ENCODE data around the gene CHRNA5. TPM values are rescaled to one million over a fixed set of nuclear protein-coding genes. Genes with fewer than 3 reads are reported as not detected.
"Not testable (repeated sequence)": the region's sequence is repeated elsewhere in the genome, so short reads cannot be mapped to it uniquely, and the experiment has no call there.

Gene CHRNA5
- polyA plus RNA-seq (2013, experiment 1 of 2): 9.4 TPM
- 6.7 TPM for polyA plus RNA-seq (2013, experiment 2 of 2)

- H3K27ac ChIP-seq (ENCODE audit: low read depth, low read length, severe bottlenecking): peak within 1 kb of the TSS; percentile 39
- 0 to 1% methylated on average over 45 to 55 of the region's 75 CpGs for WGBS, 2 experiments (ENCODE audit: insufficient coverage in 2 of 2)
- H3K4me1 ChIP-seq (ENCODE audit: control insufficient read depth, insufficient read depth, low read length, poor library complexity, severe bottlenecking): no peaks in the 10 kb centered on the region
- no peaks in the 10 kb centered on the region for H3K9me3 ChIP-seq (ENCODE audit: control insufficient read depth, low read length)
- H3K36me3 ChIP-seq (ENCODE audit: control insufficient read depth, insufficient read depth, low read length): no peaks in the 10 kb centered on the region
- peak within 1 kb of the TSS; percentile 66 for H3K4me3 ChIP-seq (ENCODE audit: extremely low read depth, insufficient read depth, low read length, poor library complexity, severe bottlenecking)
These were observed at the start of gene CHRNA5 for GRCh38 chr15:78565097-78565950. Gene CHRNA5, plus strand, starts transcription at chr15:78565520. Its CDS starts 200 bp downstream, at chr15:78565720.

- WGBS, 2 experiments (ENCODE audit: insufficient coverage in 2 of 2): 100% methylated on average over 1 of the region's 3 CpGs; no CpG with 5 or more reads in 1 of the 2 experiments
- not testable (repeated sequence) for H3K4me3 ChIP-seq (ENCODE audit: extremely low read depth, insufficient read depth, low read length, poor library complexity, severe bottlenecking); H3K27ac ChIP-seq (ENCODE audit: low read depth, low read length, severe bottlenecking); H3K4me1 ChIP-seq (ENCODE audit: control insufficient read depth, insufficient read depth, low read length, poor library complexity, severe bottlenecking); H3K36me3 ChIP-seq (ENCODE audit: control insufficient read depth, insufficient read depth, low read length); H3K9me3 ChIP-seq (ENCODE audit: control insufficient read depth, low read length)
These were observed 45.3 kb upstream of the CHRNA5 start for GRCh38 chr15:78520035-78520434.

DNA sequence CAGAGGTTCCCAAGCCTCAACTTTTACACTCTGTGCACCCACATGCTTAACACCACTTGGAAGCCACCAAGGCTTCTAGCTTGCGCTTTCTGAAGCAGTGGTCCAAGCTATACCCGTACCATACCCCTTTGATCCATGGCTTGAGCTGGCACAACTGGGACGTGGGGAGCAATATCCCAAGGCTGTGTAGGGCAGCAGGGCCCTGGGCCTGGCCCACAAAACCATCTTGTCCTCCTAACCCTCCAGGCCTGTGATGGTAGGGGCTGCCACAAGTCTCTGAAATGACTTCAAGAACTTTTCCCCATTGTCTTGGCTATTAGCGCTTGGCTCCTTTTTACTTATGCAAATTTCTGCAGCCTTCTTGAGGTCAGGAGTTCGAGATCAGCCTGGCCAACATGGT is 41.1 kb upstream of the CHRNA5 start:
- WGBS, 2 experiments (ENCODE audit: insufficient coverage in 2 of 2): 88 to 90% methylated on average over 2 of the region's 5 CpGs
- H3K4me1 ChIP-seq (ENCODE audit: control insufficient read depth, insufficient read depth, low read length, poor library complexity, severe bottlenecking): no peaks in the 10 kb centered on the region
- H3K9me3 ChIP-seq (ENCODE audit: control insufficient read depth, low read length): peaks cover 7% of the 10 kb centered on the region
- no peaks in the 10 kb centered on the region for H3K36me3 ChIP-seq (ENCODE audit: control insufficient read depth, insufficient read depth, low read length)
- no peak overlapping the region for H3K27ac ChIP-seq (ENCODE audit: low read depth, low read length, severe bottlenecking)
- no peak overlapping the region for H3K4me3 ChIP-seq (ENCODE audit: extremely low read depth, insufficient read depth, low read length, poor library complexity, severe bottlenecking)

DNA sequence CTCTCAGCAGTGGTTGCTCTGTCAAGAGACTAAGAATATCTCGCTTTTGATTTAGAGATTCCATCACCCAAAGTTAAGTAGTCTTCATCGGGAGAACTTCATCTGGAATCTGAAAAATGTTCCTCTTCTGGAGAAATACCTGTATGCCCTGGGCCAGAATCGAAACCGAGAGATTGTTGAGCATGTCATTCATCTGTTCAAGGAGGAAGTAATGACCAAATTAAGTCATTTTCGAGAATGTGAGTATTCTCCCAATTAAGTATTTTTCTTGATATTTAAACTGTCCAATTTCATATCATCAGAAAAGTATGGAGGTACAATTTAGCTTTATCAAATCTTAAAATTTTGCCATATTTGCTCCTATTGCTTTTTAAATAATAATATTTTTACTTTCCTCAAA is 38.0 kb upstream of the CHRNA5 start:
- Histone ChIP-seq H3K9me3 (ENCODE audit: control insufficient read depth, low read length) (peaks cover 7% of the 10 kb centered on the region), H3K4me1 (ENCODE audit: control insufficient read depth, insufficient read depth, low read length, poor library complexity, severe bottlenecking) (no peaks in the 10 kb centered on the region), H3K27ac (ENCODE audit: low read depth, low read length, severe bottlenecking) (no peak overlapping the region), H3K36me3 (ENCODE audit: control insufficient read depth, insufficient read depth, low read length) (no peaks in the 10 kb centered on the region), H3K4me3 (ENCODE audit: extremely low read depth, insufficient read depth, low read length, poor library complexity, severe bottlenecking) (no peak overlapping the region)
- WGBS, 2 experiments (ENCODE audit: insufficient coverage in 2 of 2): 88 to 92% methylated on average over 4 of the region's 5 CpGs

- H3K27ac ChIP-seq (ENCODE audit: low read depth, low read length, severe bottlenecking): no peak overlapping the region
- H3K36me3 ChIP-seq (ENCODE audit: control insufficient read depth, insufficient read depth, low read length): no peaks in the 10 kb centered on the region
- H3K4me3 ChIP-seq (ENCODE audit: extremely low read depth, insufficient read depth, low read length, poor library complexity, severe bottlenecking): no peak overlapping the region
- no peaks in the 10 kb centered on the region for H3K4me1 ChIP-seq (ENCODE audit: control insufficient read depth, insufficient read depth, low read length, poor library complexity, severe bottlenecking)
- no peaks in the 10 kb centered on the region for H3K9me3 ChIP-seq (ENCODE audit: control insufficient read depth, low read length)
- WGBS, 2 experiments (ENCODE audit: insufficient coverage in 2 of 2): 57 to 71% methylated on average over 1 to 2 of the region's 2 CpGs
These were observed 32.0 kb upstream of the CHRNA5 start for GRCh38 chr15:78533331-78533730.

DNA sequence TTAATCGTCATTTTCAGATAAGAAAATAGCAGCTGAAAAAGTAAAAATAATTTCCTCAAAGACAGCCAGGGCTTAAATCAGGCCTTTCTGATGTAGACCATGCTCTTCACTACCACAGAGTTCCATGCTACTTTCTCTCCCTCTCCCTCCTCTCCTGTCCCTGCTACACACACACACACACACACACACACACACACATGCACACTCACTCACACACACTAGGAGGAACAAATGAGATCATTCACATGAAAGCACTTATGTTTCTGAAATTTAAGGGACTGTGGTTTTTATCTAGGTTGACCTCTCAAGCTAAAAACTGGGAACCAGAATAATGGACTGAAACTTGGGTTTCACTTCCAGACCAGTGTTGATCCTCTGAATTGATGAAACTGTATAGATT is 29.2 kb upstream of the CHRNA5 start:
- Histone ChIP-seq H3K27ac (ENCODE audit: low read depth, low read length, severe bottlenecking) (no peak overlapping the region), H3K9me3 (ENCODE audit: control insufficient read depth, low read length) (no peaks in the 10 kb centered on the region), H3K4me3 (ENCODE audit: extremely low read depth, insufficient read depth, low read length, poor library complexity, severe bottlenecking) (no peak overlapping the region), H3K36me3 (ENCODE audit: control insufficient read depth, insufficient read depth, low read length) (no peaks in the 10 kb centered on the region), H3K4me1 (ENCODE audit: control insufficient read depth, insufficient read depth, low read length, poor library complexity, severe bottlenecking) (no peaks in the 10 kb centered on the region)
- no CpG with 5 or more reads among the region's 1 CpG for WGBS, 2 experiments (ENCODE audit: insufficient coverage in 2 of 2)

DNA sequence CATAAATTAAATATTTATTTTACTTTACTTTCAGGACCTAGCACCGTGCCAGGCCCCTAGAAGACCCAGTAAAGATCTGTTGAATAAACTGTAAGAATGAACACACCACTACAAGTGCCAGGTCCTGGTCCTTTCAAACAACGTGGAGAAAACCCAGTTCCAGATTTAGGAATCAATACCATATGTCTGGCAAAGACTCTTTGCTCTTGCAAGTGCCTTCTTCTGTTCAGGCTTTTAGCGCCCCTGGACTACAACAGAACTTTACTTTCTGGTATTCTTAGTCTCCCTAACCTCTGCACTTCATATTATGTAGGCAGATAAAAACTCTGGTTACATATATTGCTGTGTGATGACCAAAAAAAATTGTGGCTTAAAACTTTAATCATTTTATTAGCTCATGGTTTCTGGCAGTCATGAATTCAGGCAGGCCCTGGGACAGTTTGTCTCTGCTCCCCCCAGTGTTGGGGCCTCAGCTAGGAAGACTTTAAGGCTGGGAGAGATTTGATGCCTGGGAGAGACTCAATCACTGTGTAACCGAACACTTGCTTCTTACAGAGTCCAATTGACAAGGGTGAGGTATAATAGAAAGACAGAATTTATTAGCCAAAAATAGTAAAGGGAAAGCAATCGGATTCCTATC is 27.9 kb upstream of the CHRNA5 start:
- H3K36me3 ChIP-seq (ENCODE audit: control insufficient read depth, insufficient read depth, low read length): peaks cover 6% of the 10 kb centered on the region
- H3K4me3 ChIP-seq (ENCODE audit: extremely low read depth, insufficient read depth, low read length, poor library complexity, severe bottlenecking): no peak overlapping the region
- H3K27ac ChIP-seq (ENCODE audit: low read depth, low read length, severe bottlenecking): no peak overlapping the region
- no peaks in the 10 kb centered on the region for H3K9me3 ChIP-seq (ENCODE audit: control insufficient read depth, low read length)
- peaks cover 12% of the 10 kb centered on the region for H3K4me1 ChIP-seq (ENCODE audit: control insufficient read depth, insufficient read depth, low read length, poor library complexity, severe bottlenecking)
- 96 to 97% methylated on average over 3 to 4 of the region's 5 CpGs for WGBS, 2 experiments (ENCODE audit: insufficient coverage in 2 of 2)

DNA sequence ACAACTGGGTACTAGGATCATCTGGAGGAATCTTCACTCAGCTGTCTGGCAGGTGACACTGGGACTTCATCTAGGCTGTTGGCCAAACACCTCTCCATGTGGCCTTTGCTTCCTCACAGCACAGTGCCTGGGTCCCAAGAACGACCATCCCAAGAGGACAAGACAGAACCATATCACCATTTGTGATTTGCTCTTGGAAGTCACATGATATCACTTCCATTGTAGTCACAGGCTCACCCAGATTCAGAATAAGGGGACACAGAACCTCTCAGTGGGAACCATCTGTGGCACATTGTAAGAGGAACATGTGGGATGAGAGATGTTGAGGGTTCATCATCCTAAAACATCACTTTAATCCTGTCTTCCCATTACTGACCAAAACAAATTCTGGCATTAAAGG is 27.0 kb upstream of the CHRNA5 start:
- H3K27ac ChIP-seq (ENCODE audit: low read depth, low read length, severe bottlenecking): no peak overlapping the region
- H3K9me3 ChIP-seq (ENCODE audit: control insufficient read depth, low read length): no peaks in the 10 kb centered on the region
- peaks cover 13% of the 10 kb centered on the region for H3K4me1 ChIP-seq (ENCODE audit: control insufficient read depth, insufficient read depth, low read length, poor library complexity, severe bottlenecking)
- peaks cover 16% of the 10 kb centered on the region for H3K36me3 ChIP-seq (ENCODE audit: control insufficient read depth, insufficient read depth, low read length)
- WGBS, 2 experiments (ENCODE audit: insufficient coverage in 2 of 2): 83% methylated on average over 1 of the region's 1 CpG; no CpG with 5 or more reads in 1 of the 2 experiments
- no peak overlapping the region for H3K4me3 ChIP-seq (ENCODE audit: extremely low read depth, insufficient read depth, low read length, poor library complexity, severe bottlenecking)

DNA sequence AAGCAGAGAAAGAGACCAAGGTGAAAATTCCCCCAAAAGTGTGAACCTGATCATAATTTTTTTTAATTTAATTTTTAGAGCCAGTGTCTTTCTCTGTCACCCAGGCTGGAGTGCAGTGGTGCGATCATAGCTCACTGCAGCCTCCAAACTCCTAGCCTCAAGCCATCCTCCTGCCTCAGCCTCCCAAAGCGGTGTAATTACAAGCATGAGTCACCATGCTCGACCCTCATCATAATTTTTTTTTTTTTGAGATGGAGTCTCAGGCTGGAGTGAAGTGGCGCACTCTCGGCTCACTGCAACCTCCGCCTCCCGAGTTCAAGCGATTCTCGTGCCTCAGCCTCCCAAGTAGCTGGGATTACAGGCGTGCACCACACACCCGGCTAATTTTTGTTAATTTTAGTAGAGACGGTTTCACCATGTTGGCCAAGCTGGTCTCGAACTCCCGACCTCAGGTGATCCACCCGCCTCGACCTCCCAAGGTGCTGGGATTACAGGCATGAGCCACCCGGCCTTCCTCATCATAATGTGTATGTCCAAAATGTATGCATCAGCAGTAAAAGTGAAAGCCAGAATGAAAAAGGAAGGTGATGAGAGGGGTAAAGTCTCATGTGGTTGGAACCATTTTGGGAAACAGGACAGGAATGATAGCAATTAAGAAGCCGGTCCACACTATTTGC is 25.7 kb upstream of the CHRNA5 start:
- peak overlapping the region; percentile 98 for H3K27ac ChIP-seq (ENCODE audit: low read depth, low read length, severe bottlenecking)
- H3K36me3 ChIP-seq (ENCODE audit: control insufficient read depth, insufficient read depth, low read length): peaks cover 28% of the 10 kb centered on the region
- peak overlapping the region; percentile 66 for H3K4me3 ChIP-seq (ENCODE audit: extremely low read depth, insufficient read depth, low read length, poor library complexity, severe bottlenecking)
- H3K4me1 ChIP-seq (ENCODE audit: control insufficient read depth, insufficient read depth, low read length, poor library complexity, severe bottlenecking): peaks cover 13% of the 10 kb centered on the region
- 79 to 89% methylated on average over 16 to 17 of the region's 18 CpGs for WGBS, 2 experiments (ENCODE audit: insufficient coverage in 2 of 2)
- not testable (repeated sequence) for H3K9me3 ChIP-seq (ENCODE audit: control insufficient read depth, low read length)

GRCh38 chr15:78540141-78540870 is 25.0 kb upstream of the CHRNA5 start, which contains the start of gene PSMA4:
Gene PSMA4, plus strand, starts transcription at chr15:78540444. Its CDS starts 1,484 bp downstream, at chr15:78541928.
- H3K36me3 ChIP-seq (ENCODE audit: control insufficient read depth, insufficient read depth, low read length): peaks cover 35% of the 10 kb centered on the region
- H3K4me3 ChIP-seq (ENCODE audit: extremely low read depth, insufficient read depth, low read length, poor library complexity, severe bottlenecking): peak within 1 kb of the TSS; percentile 66
- WGBS, 2 experiments (ENCODE audit: insufficient coverage in 2 of 2): 0 to 2% methylated on average over 25 to 35 of the region's 56 CpGs
- peak within 1 kb of the TSS; percentile 98 for H3K27ac ChIP-seq (ENCODE audit: low read depth, low read length, severe bottlenecking)
- peaks cover 13% of the 10 kb centered on the region for H3K4me1 ChIP-seq (ENCODE audit: control insufficient read depth, insufficient read depth, low read length, poor library complexity, severe bottlenecking)
- no peaks in the 10 kb centered on the region for H3K9me3 ChIP-seq (ENCODE audit: control insufficient read depth, low read length)
